Right atrium auricular region (tissue), 2 donors: ENCODE results near the gene KIAA1210. TPM values are rescaled to one million over a fixed set of nuclear protein-coding genes. Genes with fewer than 3 reads are reported as not detected.

Experiments used
- DNase-seq: peaks from one replicate; pipeline ENCODE4 v3.0.0-alpha.2; 2019; ENCODE audit warnings: low spot score
- H3K27ac ChIP-seq, 2 donors: fragments of 200-600 bp; sonication (generic); 1 replicate in 1 of 2; 2 replicates in 1 of 2; pipeline ENCODE4 v1.5.1; 2016 to 2019
- H3K27me3 ChIP-seq, 2 donors: fragments of 200-600 bp; sonication (generic); one replicate each; pipeline versions ENCODE4 v1.5.1 to v1.6.0; 2017 to 2019
- H3K36me3 ChIP-seq: fragments of 200-600 bp; sonication (generic); one replicate; pipeline ENCODE4 v1.5.1; 2016
- H3K4me1 ChIP-seq, 2 donors: fragments of 200-600 bp; sonication (generic); one replicate each; pipeline versions ENCODE4 v1.5.1 to v1.6.0; 2017 to 2019
- H3K4me3 ChIP-seq, 2 donors: fragments of 200-600 bp; sonication (generic); 1 replicate in 1 of 2; 2 replicates in 1 of 2; pipeline ENCODE4 v1.5.1; 2017 to 2019; ENCODE audit warnings: mild to moderate bottlenecking in 1 of 2, moderate library complexity in 1 of 2
- H3K9me3 ChIP-seq, 2 donors: fragments of 200-600 bp; sonication (generic); one replicate each; pipeline ENCODE4 v1.5.1; 2019
- total RNA-seq, 2 donors: library from RNA; depleted of rRNA; stranded (reverse); fragments of >200 nt; gene quantifications; one replicate each; pipeline ENCODE4 v1.1.0, GENCODE V29; 2016
- TF ChIP-seq, protein P1 (sequence below), 2 donors: fragments of 200-600 bp; sonication (generic); IDR thresholded peaks; one replicate each; pipeline ENCODE4 v1.5.1; 2019; ENCODE audit warnings: antibody characterized with exemption in 2 of 2

Gene KIAA1210
- total RNA-seq, 2 donors from 2014 or later: 0.04 TPM; not detected in 1

DNA sequence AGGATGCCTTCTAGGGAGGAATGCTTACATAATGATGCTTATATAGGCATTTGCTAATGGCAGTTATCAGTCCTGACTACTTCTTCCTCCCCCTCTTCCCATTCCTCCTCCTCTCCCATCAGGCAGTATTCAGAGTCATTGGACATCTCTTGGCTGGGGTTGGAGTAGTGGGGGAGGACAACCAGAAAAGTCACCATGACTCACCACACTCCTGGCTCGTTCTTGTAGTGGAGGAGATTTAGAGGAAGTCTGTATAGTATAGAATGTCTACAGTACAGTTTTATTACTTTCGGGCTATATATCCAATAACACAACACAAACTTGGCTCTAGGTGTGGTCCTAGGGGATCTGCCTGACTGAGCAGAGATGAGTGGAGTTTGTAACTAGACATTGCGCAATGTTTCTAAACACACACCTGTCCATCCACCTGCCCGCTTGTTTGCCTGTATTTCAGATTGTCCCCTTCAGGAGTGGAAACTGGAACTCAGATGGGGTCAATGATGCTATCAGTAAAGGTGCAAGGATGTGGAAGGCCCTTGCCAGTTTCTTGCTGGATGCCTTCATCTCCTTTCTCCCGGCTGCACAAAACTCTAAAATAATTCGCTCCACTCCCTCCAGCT is 27.9 kb upstream of the KIAA1210 start:
- Histone ChIP-seq H3K27me3 (no peaks in the 10 kb centered on the region), H3K27ac (no peak overlapping the region), H3K9me3 (no peaks in the 10 kb centered on the region), H3K4me1 (no peaks in the 10 kb centered on the region), H3K36me3 (no peaks in the 10 kb centered on the region), H3K4me3 (no peak overlapping the region)
- no peak for DNase-seq
- TF ChIP-seq, protein P1, sequence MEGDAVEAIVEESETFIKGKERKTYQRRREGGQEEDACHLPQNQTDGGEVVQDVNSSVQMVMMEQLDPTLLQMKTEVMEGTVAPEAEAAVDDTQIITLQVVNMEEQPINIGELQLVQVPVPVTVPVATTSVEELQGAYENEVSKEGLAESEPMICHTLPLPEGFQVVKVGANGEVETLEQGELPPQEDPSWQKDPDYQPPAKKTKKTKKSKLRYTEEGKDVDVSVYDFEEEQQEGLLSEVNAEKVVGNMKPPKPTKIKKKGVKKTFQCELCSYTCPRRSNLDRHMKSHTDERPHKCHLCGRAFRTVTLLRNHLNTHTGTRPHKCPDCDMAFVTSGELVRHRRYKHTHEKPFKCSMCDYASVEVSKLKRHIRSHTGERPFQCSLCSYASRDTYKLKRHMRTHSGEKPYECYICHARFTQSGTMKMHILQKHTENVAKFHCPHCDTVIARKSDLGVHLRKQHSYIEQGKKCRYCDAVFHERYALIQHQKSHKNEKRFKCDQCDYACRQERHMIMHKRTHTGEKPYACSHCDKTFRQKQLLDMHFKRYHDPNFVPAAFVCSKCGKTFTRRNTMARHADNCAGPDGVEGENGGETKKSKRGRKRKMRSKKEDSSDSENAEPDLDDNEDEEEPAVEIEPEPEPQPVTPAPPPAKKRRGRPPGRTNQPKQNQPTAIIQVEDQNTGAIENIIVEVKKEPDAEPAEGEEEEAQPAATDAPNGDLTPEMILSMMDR (IDR thresholded peaks at IDR 0.05): no peak

DNA sequence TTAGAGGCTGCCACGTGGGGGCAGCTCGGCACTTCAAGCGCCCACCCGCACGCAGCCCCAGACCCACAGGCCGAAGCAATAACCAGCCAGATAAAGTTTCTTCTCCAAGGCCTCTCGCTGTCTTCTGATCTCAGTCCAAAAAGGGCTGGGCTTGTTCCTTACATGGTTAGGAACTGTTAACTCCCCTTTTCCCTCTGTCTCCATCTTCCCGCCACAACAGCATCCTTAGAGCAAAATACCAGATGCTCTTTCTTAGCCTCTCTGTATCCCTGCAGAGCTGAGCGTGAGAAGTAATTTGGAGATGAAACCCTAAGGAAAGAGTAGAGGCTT is 23.4 kb upstream of the KIAA1210 start:
- no peaks in the 10 kb centered on the region for H3K27me3 ChIP-seq
- DNase-seq: no peak
- H3K4me1 ChIP-seq: no peaks in the 10 kb centered on the region
- H3K27ac ChIP-seq: no peak overlapping the region
- TF ChIP-seq, protein P1 (IDR thresholded peaks at IDR 0.05): no peak
- H3K36me3 ChIP-seq: no peaks in the 10 kb centered on the region
- H3K9me3 ChIP-seq: no peaks in the 10 kb centered on the region
- H3K4me3 ChIP-seq: no peak overlapping the region

DNA sequence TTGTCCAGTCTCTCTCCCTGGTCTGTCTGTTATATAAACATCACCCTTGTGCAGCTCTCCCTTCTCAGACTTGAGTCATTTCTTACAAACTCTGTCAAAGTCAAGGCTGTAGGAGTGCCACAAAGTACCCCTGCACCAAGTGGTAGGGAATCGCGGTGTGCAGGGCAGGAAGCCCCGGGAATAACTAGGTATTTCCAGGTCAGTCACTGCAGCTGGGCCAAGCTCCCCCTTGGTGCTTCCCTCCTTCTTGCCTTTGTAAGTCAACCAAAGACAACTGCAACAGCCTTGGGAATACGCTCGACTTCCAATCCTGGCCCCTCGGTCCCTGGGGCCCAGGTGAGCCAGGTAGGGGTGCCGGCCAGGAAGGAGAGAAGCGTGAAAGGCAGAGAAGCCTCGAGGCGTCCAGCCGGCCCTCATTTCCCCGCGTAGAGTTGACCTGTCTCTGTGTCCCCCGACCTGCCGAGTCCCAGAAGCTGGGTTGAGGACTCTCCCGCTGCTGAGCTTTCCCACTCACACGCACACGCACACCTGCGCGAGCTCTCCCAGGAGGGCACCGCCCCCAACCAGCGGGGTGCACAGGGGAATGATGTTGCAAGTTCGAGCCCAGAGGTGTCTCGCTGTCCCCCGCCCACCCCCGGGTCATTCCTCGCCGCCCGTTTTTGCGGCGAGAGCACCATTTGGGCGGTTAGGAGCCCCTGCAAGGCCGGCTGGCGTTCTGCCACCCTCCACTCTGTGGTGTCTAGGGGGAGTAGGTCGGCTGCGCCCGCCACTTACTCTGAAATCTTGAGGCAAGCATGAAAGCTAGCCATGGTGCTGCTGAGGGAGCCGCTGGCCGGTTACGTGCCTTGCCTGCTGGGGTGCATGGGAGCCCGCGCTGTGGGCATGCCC is 22.8 kb upstream of the KIAA1210 start:
- H3K4me3 ChIP-seq: no peak overlapping the region
- no peaks in the 10 kb centered on the region for H3K36me3 ChIP-seq
- H3K4me1 ChIP-seq: no peaks in the 10 kb centered on the region
- TF ChIP-seq, protein P1 (IDR thresholded peaks at IDR 0.05): no peak
- DNase-seq: no peak
- H3K27me3 ChIP-seq: no peaks in the 10 kb centered on the region
- H3K27ac ChIP-seq: no peak overlapping the region
- H3K9me3 ChIP-seq: no peaks in the 10 kb centered on the region

DNA sequence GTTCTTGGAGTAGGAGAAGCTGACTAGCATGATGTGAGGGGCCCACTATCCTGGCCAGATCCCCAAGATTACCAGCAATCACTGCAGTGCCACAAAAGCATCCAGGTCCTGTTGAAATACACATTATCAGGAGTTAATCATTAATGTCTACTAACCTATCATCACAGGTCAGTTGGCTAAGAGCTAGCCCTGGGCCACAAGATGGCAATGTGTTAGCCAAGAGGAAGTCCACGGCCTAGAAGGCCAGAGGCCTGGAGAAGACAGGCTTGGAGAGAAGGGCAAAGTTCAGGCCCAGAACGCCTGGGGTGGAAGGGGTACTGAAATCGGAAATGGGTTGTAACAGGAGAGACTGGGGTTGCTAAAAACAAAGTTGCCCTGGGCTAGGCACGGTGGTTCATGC is 19.9 kb upstream of the KIAA1210 start:
- Histone ChIP-seq H3K4me1 (no peaks in the 10 kb centered on the region), H3K36me3 (no peaks in the 10 kb centered on the region), H3K9me3 (no peaks in the 10 kb centered on the region), H3K4me3 (no peak overlapping the region), H3K27ac (no peak overlapping the region), H3K27me3 (no peaks in the 10 kb centered on the region)
- no peak for DNase-seq
- TF ChIP-seq, protein P1 (IDR thresholded peaks at IDR 0.05): no peak

DNA sequence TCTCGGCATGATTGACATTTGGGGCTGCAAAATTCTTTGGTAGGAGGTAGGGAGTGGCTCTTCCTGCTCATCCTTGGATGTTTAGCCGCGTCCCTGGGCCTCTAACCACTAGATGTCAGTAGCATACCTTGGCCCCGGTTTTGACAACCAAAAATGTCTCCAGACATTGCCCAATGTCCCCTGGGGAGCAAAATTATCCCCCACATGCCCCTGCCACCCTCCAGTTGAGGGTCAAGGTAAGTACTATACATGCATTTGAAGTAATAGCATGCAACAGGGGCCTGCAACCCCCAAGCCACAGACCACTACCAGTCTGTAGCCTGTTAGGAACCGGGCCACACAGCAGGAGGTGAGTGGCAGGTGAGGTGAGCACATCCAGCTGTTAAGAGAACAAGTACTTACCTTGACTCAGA is 17.6 kb upstream of the KIAA1210 start:
- no peaks in the 10 kb centered on the region for H3K36me3 ChIP-seq
- TF ChIP-seq, protein P1 (IDR thresholded peaks at IDR 0.05): peak in 1 of 2 donors; percentile 56
- H3K27ac ChIP-seq: no peak overlapping the region
- no peaks in the 10 kb centered on the region for H3K27me3 ChIP-seq
- no peak for DNase-seq
- no peak overlapping the region for H3K4me3 ChIP-seq
- no peaks in the 10 kb centered on the region for H3K4me1 ChIP-seq
- H3K9me3 ChIP-seq: no peaks in the 10 kb centered on the region
